HCT116 (cell line): ENCODE measurements around the gene MAPK1.

ENCODE experiments used
- CTCF ChIP-seq, 3 experiments: fragments of 200-600 bp in 1 of 3; sonication (generic) in 1 of 3; IDR thresholded peaks in 2 of 3; conservative IDR thresholded peaks in 1 of 3; 2 replicates each; pipeline ENCODE4 v1.5.1; 2012 to 2017; ENCODE audit warnings: low read depth in 2 of 3, low read length in 2 of 3, antibody characterized with exemption in 1 of 3, borderline replicate concordance in 1 of 3, control low read depth in 1 of 3, mild to moderate bottlenecking in 1 of 3, mixed read lengths in 1 of 3, mixed run types in 1 of 3, moderate library complexity in 1 of 3; ENCODE audit not compliant: insufficient read depth in 1 of 3
- POLR2AphosphoS5 ChIP-seq: IDR thresholded peaks from 2 replicates; pipeline ENCODE4 v1.6.1; 2011; ENCODE audit warnings: mild to moderate bottlenecking, low read depth, low read length, moderate library complexity
- SIN3A ChIP-seq: IDR thresholded peaks from 2 replicates; pipeline ENCODE4 v1.6.1; 2012; ENCODE audit warnings: low read depth

DNA sequence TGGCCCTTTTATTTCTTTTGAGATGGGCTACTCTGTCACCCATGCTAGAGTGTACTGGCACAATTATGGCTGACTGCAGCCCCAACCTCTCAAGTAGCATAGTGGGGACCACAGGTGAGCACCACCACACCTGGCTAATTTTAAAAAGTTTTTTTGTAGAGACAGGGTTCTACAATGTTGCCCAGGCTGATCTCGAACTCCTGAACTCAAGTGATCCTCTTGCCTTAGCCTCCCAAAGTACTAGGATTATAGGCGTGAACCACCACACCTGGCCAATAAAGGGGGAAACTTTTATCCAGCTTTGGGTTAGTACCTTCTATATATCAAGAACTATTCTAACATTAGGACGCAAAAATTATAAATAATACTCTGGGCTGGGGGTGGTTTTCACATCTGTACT lies 52.1 kb downstream of the MAPK1 start:
- TF ChIP-seq POLR2AphosphoS5 (no peak), CTCF (IDR thresholded peaks at IDR 0.05 in 2 of 3, conservative IDR thresholded peaks at IDR 0.05 in 1 of 3; ENCODE audit: borderline replicate concordance in 1 of 3, insufficient read depth in 1 of 3, low read depth in 2 of 3, low read length in 2 of 3) (no peak), SIN3A (no peak)
